GM18868 (cell line): Measurements from ENCODE around the gene CHMP2A.
A peak's percentile ranks its signal among the peaks of the same experiment; 100 is the strongest.
"Not testable (repeated sequence)": the region's sequence is repeated elsewhere in the genome, so short reads cannot be mapped to it uniquely, and the experiment has no call there.

Experiments used
- ATAC-seq: cut with Tn5 transposase; IDR thresholded peaks from one replicate; pipeline ENCODE4 v1.9.1; 2021; ENCODE audit warnings: mild to moderate bottlenecking, moderate library complexity; ENCODE audit not compliant: unreplicated experiment

The CHMP2A gene

DNA sequence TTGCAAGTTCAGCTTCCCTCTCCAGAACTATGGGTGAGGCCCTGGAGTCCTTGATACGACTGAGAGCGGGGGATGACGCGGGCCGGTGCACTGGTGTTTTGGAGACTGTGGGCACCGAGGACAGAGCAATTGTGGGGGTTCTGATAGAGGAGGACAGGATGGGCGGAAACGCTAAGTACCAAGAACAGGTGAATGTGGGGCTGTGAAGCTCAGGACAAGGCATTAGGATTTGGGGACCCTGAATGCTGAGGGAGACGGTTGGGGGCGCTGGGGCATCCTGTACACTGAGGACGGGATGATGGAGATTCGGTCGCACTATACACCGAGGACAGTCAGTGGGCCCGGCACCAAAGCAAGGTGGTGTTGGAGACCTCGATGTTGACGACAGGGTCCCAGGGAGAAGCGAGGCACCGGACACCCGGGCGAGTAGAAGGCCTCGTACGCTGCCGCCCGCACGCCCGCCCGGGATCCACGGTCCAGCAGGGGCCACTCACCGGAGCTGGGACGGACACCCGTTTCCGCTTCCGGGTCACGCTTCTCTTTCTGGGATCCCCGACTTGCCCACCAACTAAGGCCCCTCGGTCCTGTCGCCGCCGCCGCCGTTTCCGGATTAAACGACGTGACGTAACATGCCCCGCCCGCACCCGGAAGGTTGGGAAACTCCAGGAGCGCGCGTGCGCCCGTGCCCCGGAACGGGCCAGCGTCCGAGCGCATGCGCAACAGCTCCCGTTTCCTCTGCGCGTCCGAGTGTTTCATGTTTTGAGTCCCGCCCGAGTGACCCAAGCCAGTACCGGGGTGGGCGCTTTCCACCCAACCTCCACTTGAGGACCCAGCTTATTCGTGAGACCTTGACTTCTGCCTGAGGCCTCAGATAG, at the start of gene CHMP2A:
CHMP2A (minus strand) TSS at position 612 of the 875 bp plus-strand sequence. CDS start 893 bp downstream, outside the sequence.
- ATAC-seq: no peak

DNA sequence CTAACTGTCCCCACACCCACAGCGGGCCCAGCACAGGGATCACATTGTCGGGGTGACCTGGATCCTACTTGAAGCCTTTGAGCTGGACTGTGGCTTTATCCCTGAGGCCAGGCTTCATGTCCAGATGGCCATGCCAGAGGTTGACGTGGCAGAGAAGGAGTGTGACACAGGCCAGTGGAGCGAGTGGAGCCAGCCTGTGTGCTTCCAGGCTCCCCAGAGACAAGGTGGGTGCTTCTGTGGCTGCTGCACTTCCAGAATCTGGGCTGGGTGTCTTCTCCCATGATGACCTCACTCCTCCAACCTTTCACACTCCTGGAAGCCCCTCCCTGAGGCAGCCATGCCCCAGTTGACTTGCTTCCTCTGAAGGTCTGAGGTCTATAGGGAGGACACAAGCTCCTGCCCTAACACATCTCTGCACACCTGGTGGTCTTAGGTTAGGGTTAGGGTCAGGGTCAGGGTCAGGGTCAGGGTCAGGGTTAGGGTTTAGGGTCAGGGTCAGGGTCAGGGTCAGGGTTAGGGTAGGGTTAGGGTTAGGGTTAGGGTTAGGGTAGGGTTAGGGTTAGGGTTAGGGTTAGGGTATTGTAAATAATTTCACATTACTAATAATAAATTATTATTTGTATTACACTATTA, 31.3 kb upstream of the CHMP2A start:
- ATAC-seq: no peak

DNA sequence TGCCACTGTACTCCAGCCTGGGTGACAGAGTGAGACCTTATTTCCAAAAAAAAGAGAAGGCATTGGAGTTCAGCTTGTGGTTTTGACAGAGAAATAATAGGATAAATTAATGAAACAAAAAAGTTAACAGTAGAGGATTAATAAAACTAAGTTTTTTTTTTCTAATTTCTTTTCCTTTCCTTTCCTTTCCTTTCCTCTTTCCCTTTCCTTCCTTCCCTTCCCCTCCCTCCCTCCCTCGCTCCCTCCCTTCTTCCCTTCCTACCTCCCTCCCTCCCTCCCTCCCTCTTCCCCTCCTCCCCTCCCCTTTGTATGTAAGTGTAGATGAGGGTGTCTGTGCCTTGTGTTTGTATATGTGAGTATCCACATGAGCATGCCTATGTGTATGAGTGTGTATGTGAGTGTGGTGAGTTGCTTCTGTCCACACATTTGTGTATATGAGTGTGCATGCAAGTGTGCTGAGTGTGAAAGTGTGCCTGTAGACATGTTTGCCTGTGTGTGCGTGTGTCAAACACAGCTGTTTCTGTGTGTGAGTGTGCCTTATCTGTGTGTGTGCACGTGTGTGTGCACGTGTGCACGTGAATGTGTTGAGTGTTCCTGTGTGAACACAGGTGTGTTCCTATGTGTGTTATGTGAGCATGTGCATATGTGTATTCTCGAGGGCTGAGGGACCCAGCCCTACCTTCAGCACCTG, 30.7 kb upstream of the CHMP2A start:
- ATAC-seq: no peak

DNA sequence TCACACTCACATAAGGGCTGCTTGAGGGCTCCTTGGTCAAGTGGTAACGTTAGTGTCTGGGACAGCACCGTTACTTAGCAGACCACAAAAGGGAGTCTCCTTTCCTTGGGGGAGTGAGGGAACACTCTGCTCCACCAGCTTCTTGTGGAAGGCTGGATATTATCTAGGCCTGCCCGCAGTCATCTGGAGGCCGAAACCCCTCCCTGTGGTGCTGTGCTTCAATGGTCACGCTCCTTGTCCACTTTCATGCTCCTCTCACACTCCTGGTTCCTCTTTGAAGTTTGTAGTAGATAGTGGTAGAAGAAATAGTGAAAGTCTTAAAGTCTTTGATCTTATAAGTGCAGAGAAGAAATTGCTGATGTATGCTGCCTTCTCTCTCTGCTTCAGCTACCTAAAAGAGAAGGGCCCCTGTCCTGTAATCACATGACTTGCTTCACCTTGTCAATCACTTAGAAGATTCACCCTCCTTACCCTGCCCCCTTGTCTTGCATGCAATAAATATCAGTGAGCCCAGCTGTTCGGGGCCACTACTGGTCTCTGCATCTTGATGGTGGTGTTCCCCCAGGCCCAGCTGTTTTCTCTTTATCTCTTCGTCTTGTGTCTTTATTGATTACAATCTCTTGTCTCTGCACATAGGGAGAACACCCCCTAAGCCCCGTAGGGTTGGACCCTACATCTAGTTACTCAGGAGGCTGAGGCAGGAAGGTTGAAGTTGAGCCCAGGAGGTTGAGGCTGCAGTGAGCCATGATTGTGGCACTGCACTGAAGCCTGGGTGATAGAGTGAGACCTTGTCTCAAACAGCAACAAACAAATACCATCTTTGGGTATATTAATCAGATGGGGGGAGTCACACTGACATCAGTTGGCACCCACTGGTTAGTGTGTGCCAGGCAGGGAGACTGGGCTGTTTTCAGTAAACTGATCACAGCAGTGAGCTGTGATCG, 29.9 kb upstream of the CHMP2A start:
- ATAC-seq: no peak

DNA sequence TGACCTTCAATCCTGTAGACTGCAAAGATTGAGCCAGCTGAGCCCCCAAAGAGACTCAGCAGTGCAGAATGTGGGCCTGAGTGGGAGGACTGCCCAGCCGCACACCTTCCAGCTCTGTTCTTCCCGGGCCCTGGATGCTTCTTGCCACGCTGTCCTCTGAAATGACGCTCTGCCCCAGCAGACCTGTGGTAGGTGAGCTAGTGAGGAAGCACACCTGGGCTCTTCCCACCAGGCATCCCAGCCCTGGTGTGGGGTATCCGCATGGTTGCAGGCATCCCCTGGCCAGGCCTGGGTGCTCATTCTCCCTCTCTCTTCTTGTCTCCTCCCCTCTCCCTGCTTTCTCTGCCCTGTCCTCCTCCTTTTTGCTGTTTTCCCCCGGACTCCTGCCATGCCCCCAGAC, 28.1 kb upstream of the CHMP2A start:
- ATAC-seq: no peak

DNA sequence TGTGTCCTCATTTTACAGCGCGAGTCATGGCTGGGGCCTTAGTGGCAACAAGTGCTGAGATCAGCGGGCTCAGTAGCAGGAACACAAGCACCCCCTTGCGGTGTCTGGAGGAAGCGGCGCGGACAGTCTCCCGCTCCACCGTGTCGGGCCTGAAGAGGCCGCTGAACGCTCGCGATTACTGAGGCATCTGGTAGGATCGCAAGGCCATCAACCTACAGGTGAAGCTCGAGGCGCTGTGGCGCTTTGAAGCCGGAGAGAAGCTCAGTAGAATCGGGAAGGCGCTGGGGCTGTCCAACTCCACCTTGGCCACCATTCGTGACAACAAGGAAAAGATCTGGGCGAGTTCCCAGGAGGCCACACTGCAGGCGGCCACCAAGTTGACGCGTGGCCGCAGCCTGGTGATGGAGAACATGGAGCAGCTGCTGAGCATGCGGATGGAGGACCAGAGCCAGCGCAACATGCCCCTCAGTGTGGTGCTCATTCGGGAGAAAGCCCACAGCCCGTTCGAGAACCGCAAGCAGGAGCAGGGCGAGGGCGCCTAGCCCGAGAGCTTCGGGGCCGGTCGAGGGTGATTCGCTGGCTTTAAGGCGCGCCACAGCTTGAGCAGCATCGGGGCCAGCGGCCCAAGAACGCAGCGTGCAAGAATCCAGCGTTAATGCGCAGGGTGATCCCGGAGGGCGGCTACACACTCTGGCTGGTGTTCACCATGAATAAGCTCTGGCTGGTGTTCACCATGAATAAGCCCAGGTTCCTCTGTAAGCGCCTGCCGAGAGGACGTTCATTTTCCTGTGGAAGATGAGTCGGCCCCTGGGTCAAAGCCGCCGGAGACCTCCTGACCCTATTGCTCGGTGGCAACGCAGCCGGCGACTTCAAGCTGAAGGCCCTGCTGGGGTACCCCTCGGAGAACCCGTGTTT, 26.6 kb upstream of the CHMP2A start:
- ATAC-seq: peak; percentile 83

DNA sequence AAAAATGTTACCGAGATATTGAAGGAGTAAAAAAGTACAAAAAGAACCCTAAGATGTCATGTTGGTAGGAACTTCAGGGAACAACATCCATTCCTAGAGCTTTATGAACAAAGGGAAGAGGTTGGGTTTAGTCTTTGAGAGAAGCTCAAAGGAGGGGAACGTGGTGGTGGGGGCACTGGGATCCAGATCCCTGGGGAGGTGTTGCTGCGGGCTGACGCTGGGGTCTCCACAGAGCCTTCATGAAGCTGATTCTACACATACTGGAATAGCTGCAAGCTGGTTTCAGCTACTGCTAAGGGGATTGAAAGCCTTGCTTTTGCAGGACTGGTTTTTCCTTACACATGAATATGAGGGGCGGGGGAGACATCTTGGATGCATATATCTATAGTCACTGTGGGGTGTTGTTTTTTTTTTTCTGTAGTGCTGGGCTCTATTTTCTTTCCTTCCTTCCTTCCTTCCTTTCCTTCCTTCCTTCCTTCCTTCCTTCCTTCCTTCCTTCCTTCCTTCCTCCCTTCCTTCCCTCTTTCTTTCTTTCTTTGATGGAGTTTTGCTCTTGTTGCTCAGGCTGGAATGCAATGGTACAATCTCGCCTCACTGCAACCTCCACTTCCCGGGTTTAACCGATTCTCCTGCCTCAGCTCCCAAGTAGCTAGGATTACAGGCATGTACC, 24.7 kb upstream of the CHMP2A start:
- no peak for ATAC-seq

DNA sequence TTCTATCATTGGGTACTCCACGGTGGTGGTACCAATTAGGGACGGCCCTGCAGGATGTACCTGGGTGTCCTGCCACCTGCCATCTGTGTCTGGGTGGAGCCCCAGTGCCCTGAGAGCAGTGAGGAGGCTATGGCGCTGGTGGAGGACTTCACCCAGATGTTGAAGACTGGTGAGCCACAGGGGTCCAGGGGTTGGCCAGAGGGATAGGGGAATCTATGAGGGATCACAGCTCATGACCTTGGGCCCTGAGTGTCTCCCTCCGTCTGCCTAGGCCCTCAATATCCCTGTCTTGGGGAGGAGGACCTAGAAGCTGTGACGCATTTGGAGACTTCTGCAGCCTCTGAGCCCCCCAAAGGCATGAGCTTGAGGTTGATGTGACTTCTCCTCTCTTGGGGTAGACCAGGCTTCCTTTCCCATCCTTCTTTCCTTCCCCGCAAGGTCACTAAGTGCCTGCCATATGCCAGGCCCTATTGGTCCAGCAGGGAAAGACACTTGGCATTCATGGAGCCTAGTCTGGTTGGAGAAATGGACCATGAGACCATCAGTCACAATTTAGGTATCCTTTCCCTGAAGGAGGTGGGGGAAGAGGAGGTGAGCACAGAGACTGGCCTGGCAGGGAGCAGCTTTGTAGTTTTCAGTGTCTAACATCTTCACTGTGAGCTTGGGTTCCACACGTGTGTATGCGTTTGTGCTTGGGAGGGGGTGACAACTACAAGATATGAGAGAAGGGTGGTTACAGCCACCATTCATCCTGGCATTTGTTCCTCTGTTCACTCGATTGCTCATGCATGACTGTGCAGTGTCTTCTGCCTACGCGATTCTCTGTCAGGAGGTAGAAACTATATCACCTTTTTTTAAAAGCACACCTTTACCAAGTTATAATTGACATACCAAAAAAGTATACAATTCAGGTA, 23.4 kb upstream of the CHMP2A start:
- ATAC-seq: no peak

DNA sequence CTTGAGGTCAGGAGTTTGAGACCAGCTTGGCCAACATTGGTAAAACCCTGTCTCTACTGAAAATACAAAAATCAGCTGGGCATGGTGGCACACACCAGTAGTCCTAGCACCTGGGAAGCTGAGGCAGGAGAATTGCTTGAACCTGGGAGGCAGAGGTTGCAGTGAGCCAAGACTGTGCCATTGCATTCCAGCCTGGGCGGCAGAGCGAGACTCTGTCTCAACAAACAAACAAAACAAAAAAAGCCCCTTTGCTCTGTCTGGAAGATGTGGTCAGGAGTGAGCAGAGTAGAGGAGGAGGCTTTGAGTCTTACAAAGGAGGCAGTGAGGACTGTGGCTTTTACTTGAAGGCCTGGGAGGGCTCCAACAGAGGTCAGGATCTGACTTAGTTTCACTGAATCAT, 22.7 kb upstream of the CHMP2A start:
- ATAC-seq: not testable (repeated sequence)

DNA sequence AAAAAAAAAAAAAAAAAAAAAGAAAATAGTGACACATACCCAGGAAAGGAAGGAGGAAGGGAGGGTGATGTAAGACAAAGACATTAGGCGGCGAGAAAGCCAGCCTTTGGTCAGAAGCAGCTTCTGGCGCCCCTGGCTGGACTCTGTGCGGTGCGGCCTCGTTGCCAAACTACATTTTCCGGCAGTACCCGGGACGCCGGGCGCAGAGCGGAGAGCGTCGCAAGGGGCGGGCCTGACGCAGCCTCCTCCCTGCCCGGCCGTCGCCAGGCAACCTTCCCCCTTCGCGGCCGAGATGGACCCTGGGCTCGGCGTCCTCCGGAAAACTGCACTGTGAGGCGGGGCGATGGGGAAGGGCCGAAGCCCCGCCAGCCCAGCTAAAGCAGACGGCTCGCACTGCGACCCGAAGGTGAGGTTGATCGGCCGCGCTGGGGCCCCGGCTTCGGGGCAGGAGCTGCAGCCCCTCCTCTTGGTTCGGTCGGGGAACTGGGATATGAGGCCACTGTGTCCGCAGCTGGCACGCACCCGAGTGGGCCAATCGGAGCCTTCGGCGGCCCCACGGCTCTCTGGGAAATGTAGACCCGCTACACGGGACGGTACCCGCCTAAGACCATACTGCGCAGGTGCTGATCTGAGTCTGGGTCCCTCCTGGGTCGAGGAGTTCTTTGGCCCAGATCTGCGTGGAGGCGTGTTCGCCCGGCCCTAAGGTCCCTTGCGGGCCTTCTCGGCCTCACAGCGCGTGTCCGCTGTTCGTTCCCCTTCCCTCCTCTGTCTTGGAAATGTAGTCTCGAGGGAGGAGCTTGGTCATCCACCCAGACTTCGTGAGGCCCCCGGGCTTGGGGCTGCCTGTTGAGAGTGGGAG, 20.5 kb upstream of the CHMP2A start:
- ATAC-seq: peak; percentile 40

DNA sequence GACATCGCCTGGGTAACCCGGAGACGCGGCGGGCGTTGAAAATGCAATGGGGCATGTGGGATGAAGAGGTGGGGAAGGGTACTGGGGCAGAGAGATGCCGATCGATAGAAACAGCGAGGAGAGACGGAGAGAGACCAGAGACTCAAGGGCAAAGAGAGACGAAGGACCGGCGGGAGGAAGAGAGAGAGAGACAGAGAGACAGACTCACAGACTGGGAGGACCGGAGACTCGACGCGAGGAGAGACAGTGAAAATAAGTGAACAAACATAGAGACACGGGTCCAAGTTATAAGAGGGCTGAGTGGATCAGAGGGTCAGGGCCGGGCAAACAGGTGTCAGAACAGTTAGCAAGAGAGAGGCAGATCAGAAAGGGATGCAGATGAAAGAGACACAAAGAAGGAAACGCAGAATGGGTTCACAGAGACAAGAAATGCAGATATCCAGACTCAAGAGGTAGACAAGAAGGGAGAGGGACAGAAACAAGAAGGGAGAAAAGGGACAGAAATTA, 18.8 kb upstream of the CHMP2A start:
- ATAC-seq: no peak

DNA sequence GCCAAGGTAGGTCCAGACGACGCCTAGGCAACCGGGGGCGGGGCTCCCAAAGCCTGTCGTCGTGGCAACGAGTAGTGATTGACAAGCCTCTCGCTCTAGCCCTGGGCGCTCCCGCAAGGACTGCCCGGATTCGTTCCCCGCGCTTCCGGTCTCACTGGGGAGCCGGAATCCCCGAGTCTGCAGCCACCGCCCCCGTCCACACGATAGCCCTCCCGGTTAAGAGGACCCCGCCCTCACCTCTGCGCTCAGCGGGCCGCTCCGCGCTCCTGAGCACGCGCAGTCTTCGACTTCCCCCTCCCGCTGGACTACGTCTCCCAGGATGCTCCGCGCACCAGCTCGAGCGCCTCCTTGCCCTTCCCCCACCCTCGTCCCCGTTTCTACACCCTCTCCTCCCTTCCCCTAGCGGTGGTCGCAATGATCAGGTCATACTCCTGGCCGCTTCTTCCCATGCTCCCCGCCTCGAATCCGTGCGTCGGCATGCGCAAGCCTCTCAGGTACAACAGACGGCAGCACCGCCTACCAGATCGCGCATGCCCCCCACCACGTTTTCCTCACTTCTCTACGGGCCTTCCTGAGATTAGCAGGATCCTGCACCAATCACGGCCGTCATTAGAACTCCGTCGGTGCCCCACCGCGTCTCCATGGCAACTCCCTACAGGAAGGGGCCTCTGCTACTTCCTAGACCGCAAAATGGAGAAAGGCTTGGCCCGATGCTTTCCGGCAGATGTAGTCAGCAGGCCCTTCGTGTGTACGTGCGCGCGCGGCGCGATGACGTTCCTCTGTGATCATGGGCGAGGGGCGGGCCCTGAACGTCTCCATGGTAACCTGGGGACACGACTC, 18.1 kb upstream of the CHMP2A start, which contains the start of gene MZF1:
MZF1 (minus strand) TSS at position 518 of the 840 bp plus-strand sequence. CDS start 1,946 bp downstream, outside the sequence.
- peak; percentile 55 for ATAC-seq

DNA sequence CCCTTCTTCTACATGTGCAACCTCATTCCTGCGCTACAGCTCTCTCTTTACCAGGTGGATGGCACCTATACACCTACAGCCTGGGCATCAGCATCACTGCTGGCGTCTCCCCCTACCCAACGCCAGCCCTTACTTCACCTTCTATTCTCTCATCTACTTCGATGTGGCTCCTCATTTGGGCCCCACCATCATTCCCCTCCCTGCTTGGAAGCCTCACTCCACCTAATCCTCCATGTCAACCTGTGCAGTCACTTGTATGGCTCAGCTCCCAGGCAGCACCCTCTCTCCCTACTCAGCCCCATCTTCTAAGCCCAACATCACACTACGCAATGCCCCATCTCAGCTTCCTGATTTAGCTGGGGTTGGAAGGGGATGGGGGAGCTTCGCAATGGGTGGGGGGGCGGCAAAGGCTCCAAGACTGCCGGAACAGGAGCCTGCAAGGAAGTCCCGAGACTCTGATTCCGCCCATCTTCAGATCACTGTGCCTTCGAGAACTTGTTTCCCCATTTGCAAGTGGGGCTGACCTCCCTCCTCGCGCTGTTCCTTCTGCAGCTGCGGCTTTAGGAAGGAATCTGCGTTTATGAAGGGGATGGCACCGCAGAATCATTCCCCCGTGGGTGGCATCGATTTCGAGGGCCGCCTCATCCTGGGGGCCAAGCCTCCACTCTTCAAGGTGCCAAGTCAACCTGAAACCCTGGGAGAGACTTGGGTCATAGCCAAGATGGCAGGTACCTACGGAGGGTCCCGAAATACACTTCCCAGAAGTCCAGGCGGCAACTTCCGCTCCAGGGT, 17.3 kb upstream of the CHMP2A start:
- ATAC-seq: no peak

DNA sequence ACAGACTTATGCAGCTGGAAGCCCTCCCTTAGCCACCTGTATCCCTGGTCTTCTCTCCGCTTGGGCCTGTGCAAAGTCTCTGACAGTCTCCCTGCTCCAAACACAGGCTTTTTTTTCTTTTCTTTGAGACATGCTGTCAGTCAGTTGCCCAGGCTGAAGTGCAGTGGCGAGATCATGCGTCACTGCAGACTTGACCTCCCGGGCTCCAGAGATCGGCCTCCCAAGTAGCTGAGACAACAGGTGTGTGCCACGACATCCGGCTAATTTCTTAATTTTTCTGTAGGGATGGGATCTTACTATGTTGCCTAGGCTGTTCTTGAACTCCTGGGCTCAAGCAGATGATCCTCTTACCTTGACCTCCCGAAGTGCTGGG, 16.7 kb upstream of the CHMP2A start:
- ATAC-seq: no peak
